Cardiac fibroblast (primary cell): ENCODE measurements around the gene OR5B21.

ENCODE experiments used
- DNase-seq, 2 donors: peaks; one replicate each; pipeline versions ENCODE4 v3.0.0 to v3.0.0-alpha.2; 2010; ENCODE audit warnings: low read depth in 2 of 2
- H3K4me3 ChIP-seq, 2 donors: replicated peaks in 1 of 2; 1 replicate in 1 of 2; 2 replicates in 1 of 2; pipeline ENCODE4 v1.5.1; 2011; ENCODE audit warnings: low read depth in 2 of 2, low read length in 2 of 2, mild to moderate bottlenecking in 2 of 2, moderate library complexity in 1 of 2
- TF ChIP-seq, protein P1 (sequence below): IDR thresholded peaks from one replicate; pipeline ENCODE4 v1.5.1; 2011; ENCODE audit warnings: low read depth, mild to moderate bottlenecking, low read length, inconsistent platforms

Gene OR5B21

DNA sequence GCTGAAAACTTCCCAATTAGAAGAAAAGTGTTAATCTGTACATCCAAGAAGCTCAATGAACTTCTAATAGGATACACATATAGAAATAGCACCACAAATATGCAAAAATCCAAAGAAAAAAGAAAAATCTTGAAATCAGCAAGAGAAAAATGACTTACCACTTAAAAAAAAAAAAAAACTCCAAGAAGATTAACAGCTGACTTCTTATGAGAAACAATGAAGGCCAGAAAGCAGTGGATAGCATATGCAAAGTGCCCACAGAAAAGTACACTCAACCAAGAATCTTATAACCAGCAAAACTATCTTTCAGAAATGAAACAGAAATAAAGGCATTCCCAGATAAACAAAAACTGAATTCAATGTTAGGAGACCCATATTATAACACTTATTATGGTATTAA lies 36.0 kb downstream of the OR5B21 start:
- DNase-seq: no peak
- no peak overlapping the region for H3K4me3 ChIP-seq
- TF ChIP-seq, protein P1, sequence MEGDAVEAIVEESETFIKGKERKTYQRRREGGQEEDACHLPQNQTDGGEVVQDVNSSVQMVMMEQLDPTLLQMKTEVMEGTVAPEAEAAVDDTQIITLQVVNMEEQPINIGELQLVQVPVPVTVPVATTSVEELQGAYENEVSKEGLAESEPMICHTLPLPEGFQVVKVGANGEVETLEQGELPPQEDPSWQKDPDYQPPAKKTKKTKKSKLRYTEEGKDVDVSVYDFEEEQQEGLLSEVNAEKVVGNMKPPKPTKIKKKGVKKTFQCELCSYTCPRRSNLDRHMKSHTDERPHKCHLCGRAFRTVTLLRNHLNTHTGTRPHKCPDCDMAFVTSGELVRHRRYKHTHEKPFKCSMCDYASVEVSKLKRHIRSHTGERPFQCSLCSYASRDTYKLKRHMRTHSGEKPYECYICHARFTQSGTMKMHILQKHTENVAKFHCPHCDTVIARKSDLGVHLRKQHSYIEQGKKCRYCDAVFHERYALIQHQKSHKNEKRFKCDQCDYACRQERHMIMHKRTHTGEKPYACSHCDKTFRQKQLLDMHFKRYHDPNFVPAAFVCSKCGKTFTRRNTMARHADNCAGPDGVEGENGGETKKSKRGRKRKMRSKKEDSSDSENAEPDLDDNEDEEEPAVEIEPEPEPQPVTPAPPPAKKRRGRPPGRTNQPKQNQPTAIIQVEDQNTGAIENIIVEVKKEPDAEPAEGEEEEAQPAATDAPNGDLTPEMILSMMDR: no peak

DNA sequence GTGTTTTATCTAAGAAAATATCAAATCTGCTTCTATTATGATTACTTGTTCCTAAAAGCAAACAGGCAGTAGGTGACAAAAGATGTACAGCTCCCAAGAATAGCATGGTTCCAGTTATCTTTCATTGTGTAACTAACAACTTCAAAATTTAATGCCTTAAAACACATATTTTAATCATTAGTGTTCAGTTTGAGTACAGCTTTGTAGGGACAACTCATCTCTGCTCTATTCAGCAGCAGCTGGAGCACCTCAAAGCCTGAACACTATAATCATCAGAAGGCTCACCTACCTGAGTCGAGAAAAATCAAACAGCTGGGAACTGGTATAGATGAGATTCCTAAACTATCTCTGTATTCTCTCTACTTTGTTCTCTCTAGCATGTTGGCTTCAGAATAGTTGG lies 41.6 kb downstream of the OR5B21 start:
- DNase-seq: peak in 1 of 2 donors; percentile 16
- TF ChIP-seq, protein P1: no peak
- H3K4me3 ChIP-seq: no peak overlapping the region

DNA sequence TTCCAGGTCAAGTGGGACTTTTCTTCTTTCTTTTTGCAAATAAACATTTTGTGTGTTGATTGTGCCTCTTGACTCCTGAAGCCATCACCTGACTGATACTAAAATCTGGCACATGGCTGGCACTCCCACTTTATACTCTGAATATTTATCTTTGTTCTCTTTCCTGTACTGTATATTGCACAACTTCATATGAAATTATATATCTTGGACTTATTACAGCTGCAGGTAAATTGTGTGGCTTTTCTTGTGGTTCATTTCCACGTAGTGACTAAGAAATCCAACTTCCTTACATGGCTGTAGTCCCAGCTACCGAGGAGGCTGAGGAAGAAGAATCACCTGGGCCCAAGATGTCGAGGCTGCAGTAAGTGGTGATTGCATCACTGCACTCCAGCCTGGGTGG lies 42.2 kb downstream of the OR5B21 start:
- no peak for DNase-seq
- TF ChIP-seq, protein P1: no peak
- no peak overlapping the region for H3K4me3 ChIP-seq
